Measurements from ENCODE around the gene GSTT4.

- TF ChIP-seq POLR2A (IDR thresholded peaks at IDR 0.05) (no peak), CTCF (IDR thresholded peaks at IDR 0.05 in 4 of 5, conservative IDR thresholded peaks at IDR 0.05 in 1 of 5) (no peak)
Observed at GRCh38 chr22:24030186-24030702, 25.0 kb upstream of the GSTT4 start.

Data from gastrocnemius medialis (tissue), 4 donors.